DMS 273 treated with DMSO at 0.1 percent for 48 hours (cell line): Measurements from ENCODE around the gene SNAP25.

Source experiments
- DNase-seq: peaks from one replicate; lab custom pipeline; 2025; lab: John Stamatoyannopoulos, UW

Gene SNAP25

DNA sequence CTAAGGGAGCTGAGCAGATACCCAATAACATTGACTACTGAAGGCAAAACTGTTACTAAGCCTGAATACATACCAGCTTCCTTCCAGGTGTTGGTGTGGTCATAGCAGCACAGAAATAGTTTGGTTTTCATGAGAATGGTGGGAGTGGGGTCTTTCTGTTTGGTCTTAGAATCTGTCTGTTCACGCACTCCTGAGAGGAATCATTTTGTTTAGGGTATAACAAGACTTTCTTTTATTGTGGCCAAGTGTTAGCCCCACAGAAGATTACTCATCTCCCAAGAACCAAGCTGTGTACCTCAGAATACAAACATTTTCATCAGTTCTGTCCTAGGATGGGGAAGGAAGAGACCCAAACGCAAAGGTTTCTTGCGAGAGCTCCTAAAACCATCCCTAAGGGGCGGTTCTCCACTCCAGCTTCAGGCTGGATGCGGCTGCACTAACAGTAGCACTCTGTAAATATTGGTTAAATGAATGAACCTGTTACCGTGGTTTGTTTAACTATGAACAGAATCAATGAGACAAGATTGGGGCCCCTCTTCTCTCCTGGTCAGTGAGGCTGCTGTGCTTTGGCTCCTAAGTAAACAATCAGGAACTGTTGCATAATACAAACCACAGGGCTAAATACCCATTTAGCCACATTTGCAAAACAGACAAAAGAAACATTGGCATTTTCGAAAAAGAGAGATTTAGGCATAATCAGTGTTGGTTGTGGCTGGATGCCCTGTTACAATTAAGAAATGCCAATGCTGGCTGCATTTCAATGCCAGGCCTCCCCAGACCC lies 44.9 kb downstream of the SNAP25 start:
- no peak for DNase-seq

DNA sequence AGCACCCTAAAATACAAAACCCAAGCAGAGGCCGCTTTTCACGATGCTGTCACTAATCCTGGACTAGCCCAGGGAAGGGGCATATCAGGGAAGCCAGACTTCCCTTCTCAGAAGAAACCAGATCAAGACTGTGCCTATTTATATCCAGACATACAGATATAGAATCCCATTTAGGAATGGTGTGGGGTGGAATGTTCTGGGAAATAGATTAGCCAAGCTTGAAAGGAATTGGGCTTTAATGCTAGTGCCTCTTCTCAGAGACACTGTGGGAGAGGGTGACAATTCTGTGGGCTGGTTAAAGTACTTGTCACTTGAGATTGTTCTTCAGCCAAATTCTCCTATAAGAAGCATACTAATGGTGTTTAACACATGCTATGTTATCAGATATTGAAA lies 45.5 kb downstream of the SNAP25 start:
- no peak for DNase-seq

DNA sequence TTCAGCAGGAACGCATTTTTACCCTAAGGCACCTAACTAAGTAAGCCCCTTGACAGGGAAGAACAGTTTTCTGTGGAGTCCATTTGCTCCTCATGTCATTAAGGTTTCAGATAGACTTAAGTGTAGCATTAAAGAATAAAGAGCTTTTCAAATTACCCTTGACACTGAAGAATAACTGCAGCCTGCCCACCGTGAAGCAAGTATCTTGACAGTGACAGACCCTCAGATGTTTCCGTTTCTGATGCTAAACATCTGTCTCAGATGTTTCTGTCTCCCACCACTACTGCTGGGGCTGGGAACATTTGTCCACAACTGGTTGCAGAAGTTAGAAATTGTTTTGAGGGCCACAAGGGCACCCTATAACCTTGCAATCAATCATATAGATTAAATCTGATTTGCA lies 50.0 kb downstream of the SNAP25 start:
- DNase-seq, result no peak

DNA sequence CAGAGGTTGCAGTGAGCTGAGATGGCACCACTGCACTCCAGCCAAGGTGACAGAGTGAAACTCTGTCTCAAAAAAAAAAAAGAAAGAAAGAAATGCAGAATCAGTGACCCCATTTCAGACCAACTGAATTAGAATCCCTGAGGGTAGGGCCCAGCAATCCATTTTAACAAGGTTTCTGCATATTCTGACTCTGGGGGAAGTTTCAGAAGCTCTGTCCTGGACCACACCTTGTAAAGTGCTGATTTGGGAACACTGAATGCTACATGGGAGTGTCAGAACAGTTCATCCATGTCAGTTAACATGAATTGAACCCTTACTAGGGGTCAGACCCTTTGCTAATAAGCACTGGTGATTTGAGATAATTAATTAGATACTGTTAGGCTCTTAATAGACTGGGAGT lies 52.0 kb downstream of the SNAP25 start:
- no peak for DNase-seq

DNA sequence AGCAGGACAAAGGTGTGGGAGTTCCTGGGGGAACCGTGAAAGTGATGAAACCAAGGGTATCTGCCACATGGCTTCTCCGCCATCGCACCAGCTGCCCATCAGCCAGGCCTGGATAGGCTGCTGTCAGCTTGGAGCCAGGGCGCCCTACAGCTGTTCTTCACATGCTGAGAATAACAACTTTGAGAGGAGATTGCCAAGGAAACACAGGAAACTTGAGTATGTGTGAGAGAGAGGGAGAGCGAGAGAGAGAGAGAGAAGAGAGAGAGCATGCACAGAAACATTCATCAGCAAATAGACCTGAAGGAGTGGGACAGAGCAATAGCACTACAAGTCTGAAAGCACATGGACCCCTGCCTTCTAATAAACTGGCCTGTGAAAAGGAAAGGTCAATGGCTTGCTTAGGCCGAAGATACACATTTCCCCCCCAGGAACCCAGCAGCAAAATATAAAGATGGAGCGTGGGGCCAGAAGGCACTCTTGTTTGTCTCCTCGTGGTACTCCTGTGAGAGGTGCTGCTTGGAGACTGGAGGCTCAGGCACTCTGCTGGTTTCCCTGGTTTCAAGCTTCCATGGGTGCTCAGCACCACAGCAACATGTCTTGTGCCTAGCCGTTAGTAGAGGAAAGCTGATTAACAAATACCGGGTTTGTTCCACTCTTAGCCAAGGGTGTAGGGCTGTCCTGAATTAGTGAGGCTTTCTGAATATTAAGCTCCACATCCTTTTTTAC lies 53.0 kb downstream of the SNAP25 start:
- DNase-seq, result no peak

DNA sequence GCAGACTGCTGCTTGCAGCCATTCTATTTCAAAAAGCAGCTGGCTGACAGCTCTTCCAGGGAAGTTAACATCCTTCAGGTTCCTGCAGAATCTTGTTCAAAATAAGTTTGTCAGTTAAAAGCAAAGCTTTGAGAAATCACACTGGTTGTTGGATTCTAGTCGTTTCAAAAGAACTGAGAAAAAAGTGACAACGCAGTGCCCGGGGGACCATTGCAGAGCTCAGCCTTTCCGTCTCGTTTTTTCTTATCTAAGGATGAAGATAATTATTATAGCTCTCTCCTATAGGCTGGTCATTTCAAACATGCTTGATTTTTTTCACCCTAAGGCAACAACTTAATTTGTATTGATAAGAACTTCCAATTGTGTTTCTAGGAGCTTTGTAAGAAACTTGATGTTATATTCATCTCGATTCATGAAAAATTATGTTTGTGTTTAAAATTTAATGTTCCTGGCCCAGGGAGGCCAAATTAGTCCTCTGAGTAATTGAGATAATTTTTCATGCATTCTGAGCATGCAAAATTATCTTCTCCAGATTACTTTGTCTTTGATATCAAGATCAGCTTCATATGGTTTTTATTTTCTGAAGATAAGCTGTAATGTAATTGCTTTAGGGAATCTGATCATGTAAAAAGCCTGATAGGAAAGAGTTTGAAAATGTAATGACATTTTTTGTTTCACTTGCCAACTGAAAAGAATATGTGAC lies 58.4 kb downstream of the SNAP25 start:
- DNase-seq, result no peak

DNA sequence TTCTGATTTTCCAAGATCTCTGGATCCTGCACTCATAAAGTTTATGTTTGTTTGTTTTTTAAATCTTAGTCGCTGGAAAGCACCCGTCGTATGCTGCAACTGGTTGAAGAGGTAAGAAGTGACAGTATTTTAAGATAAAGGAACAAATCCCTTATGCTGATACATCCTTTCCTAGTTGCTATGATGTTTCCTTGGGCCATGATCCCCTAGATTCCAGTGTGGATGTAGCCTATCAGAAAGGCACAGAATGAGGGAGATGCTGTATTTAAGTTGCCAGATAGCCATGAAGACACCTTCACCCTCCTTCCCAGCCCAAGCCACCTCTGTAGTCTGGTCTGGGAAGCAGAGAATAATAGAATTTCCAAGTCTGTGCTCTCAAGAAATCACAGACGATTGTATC lies 59.0 kb downstream of the SNAP25 start:
- DNase-seq, result no peak

DNA sequence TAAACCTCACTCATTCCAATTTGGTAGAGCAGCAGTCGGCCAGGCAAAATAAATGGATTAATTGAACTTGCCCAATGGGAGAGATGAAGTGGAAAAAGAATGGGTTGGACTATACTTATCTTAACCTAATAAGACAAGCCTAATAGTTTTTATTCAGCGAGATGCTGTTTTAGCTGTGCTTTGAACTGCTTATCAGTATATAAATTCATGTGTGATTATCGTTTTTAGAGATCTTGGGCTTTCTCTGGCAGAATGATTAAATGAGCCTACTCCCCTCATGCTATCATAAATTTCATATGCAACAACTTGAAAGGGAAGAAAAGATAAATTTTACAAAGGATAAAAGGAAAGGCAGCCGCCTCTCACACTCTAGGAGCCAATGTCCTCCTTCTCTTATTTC lies 59.8 kb downstream of the SNAP25 start:
- DNase-seq, result no peak

DNA sequence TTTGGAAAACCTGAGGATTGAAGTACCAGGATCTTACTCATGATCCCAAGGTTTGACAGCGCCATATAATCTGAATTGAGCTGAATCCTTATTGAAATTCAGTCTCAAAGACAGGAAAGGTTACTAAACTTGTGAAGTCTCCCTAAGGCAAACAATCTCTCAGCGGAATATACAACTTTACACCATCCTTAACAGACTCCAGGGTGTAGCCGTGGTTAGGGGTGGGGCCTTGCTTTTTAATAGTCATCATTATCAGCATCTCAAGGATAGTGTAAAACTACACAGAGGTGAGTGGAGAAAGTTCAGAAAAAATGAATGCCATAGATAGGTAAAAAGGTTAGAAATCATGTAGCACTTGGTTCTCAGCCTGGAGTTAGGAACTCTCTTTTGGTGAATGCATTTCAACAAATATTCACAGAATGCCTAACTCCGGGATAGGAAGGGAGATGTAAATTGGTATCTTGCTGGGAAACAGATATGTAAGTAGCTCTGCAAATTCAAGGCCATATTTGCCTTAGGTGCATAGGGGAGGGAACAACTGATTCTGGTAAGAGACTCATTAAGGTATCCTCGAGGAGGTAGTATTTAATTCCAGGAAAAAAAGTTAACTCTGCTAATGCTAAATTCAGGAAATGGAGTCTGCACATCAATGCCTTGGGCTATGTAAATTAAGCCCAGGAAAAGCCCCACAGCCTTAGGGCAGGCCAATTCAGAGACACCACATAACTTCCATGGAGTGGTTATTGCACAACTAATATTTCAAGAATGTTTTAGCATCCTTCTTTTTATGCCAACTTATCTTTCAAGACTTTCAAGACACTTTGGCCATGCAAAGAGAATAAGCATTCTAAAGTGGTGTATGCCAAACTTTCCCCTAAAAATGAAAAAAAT lies 61.6 kb downstream of the SNAP25 start:
- no peak for DNase-seq

DNA sequence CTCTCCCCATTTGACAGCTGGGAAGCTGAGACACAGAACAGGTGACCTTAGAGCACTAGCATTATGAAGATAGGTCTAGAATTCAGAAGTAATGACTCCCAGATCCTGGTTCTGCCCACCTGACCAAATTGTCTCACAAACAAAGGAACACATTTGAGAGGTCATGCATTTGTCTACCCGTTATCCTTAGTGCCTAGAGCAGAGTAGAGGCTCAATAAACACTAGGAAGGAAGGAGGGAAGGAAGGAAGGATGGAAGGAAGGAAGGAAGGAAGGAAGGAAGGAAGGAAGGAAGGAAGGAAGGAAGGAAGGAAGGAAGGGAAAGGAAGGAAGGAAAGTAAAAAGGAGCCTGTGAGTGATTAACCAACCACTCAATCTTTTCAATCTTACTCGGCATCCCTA lies 63.3 kb downstream of the SNAP25 start:
- no peak for DNase-seq

DNA sequence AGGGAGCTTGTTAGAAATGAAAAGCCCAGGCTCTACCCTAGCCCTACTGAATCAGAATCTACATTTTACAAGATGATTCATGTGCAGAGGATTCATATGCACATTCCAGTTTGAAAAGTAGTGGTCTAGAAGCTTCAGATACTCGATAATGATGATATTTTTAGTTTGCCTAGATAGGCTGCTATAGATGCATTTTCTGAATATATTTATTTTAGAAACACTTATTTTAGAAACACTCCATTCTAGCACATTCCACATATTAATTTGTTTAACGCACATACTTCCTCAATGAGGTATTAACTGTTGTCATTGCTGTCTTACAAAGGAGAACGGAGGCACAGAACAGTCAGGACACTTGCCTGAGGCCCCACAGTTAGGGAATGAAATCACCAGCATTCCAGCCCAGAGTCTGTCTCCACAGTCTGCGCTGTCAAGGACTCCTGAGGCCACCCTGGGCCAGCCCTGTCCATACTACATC lies 64.4 kb downstream of the SNAP25 start:
- DNase-seq, result no peak

DNA sequence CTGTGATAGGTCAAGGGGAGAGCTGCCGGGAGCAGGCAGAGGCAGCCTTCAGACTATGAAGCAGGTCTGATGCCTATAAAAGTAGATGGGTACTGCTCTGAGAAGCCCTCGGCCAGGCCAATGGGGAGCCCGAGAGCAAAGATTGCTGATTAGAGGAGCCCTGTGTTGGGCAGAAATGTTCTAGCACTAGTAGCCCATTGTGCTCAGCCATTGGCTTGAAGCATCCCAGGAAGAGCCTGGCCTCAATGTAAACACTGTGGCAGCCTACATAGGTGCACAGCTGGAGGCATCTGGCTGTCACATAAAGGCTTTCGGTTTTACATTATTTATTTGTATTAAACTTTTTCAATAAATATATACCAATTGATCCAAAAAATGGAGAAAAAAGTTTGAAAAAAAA lies 67.7 kb downstream of the SNAP25 start:
- DNase-seq, result no peak

DNA sequence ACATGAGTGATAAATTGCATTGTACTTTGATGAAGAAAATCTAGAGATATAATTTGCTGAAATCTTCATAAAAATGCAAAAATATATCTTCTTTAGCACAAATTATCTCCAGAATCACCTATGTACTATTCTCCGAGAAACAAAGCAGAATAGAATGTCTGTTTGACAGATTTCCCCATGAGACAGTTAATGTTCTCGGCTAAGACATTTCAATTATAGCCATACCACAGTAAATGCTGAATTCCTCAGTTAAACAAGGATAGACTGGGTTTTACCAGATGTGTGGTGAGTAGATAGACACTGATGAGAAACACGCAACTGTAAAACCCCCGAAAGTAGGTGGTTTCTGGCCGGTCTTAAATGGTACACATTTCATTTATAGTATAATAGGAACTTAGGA lies 69.8 kb downstream of the SNAP25 start:
- no peak for DNase-seq

DNA sequence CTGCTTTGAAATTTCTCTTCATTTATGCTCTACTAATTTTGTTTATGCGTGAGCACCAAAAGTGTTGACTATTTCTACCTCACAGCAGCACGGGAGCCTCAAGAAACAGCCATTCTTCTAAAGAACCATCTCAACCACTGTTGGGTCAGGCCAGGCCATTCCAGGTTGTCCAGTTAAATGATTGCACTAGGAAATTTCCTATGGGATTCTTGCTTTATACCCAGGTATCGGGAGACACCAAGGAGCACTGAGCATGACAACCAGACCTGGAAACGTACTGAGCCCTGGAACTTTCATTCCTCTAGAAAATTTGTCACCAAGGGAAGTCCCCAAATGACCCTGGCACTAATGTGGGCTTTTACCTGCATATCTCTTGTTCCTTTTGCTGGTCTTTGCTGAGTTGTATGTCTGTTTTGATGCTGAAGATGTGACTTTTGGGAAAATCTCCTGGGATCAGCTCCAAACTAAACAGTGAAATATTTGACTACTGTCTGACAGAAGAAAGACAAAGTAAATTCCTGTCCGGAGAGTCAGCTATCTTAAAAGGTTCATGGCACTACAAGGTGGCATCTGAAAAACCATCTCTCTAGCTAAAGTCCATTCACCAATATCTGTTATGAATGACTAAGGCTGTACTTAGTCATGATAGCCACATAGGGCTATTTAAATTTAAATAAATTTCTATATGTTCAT lies 70.5 kb downstream of the SNAP25 start:
- no peak for DNase-seq

DNA sequence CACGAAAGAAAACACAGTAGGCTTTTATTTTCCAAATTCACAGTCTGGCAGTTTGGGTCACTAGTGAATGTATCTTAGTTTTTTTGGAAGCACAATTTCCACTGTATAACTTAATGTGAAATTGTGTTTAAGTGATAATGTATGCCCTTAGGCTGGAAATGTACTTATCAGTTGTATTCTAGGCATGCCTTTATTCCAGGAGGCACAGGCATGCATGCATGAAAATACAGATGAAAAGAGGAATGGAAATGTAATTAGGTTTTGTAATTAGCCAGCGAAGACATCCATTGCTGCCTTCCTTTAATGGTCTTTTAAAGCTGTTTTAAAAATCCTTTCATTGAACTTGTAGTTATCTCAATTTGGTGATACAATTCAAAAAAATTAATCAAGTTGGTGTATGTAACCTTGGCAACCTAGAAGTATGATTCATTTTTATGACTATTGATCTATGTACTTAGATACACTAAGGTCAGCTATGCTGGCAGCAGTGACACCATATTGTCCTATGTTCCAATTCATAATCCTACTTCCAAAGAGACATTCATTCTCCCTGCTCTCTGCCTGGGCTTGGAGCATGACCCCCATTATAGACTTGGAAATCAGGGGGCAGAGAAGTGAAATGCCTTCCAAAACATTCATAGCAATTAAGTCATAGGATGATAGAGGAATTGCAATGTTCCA lies 73.1 kb downstream of the SNAP25 start:
- DNase-seq, result no peak

DNA sequence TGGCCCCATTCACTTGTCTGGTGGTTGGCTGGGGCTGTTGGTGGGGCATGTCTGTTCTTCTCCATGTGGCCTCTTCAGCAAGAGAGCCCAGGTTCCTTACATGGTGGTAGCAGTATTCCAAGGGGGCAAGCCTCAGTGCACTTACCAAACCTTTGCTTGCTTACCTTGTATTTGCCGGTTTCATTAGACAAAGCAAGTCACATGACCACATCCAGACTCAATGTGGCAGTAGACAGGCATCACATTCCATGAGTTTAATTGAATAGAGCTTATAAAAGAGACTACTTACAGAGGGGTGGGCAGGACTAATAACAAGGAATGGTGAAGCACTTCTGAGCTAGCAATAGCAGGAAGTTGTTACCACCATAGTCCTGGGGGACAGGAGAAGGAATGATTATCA lies 78.6 kb downstream of the SNAP25 start:
- no peak for DNase-seq

DNA sequence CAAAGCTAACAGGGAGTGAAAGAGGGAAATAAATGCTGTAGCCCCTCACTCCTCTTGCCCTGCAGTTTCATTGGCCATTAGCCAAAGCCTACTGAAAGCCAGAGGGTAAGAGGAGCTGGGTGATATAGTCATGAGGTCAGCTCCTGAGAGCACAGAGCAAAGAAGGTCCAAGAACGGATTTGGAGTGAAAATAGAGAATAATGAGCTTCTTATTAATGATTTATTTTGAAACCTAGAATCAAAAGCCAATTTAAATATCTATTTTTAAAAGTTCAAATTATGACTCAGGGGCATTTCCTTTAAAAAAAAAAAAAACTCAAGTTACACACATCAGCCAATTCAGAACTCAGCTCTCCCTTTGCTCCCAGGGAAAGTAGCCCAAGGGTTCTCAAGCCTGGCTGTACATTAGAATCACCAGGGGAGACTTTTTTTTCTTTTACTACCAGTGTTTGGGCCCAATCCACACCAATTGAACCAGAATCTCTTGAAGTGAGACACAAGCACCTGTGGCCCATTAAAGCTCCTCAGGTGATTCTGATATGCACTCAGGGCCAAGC lies 79.1 kb downstream of the SNAP25 start:
- DNase-seq, result no peak

DNA sequence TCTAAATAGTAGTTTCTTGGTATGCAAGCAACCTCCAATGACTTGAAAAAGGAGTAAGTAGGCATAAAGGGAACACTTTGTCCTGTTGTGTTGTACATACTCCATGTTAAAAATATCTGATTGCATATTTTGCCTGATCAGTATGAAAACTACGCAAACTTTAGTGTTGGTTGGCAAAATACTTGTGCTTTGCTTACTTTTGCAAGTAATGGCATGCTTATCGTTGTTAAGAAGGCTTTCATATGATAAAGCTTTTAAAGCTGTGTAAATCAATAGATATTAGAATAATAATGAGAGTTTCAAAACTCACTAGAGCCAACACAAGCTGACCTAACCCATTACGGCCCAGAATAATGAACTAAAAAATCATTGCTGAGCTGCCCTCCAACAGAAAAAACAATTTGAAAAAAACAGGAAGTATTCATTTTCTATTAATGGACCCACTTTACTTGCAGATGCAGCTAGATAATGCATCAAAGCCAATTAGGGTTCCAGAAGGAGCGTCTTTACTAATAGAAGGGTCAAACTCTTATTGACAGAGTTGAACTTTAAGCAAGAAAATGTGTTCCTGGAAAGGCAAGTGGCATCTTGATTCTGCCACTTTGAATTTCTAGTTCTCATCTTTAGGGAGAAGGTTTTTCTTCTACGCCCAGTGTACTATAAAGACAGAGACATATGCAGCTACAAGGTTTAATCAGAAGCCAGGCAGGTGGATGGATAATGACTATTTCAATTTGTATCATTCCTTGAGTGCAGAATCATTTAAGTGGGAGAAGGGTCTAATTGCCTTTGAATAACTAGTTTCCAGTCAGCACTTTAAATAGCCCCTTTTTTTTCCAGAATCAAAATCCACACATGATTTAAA lies 82.2 kb downstream of the SNAP25 start:
- no peak for DNase-seq

DNA sequence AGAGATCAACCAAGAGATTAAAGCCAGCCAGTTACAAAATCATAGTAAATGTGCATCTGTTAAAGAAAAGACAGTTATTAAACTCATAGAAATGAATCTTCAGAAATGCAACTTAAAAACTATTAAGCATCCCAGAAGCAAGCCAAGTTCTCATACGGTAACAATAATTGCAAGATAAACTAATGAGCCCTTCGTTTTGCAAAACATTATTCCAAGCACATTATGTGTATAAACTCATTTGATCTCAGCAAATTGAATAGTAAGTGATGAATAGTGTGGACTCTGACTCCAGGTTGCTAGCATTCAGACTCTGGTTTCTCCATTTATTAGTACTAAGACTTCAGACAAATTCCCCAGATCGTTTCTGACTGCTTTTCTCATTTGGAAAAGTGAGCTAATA lies 85.2 kb downstream of the SNAP25 start:
- no peak for DNase-seq
